Activated naive CD8-positive, alpha-beta T cell treated with anti-CD3 and anti-CD28 coated beads for 36 hours (primary cell): ENCODE results near the gene ZSWIM3. TPM values are rescaled to one million over a fixed set of nuclear protein-coding genes. Genes with fewer than 3 reads are reported as not detected.

Experiments used
- DNase-seq: peaks from one replicate; pipeline ENCODE4 v3.0.0; 2021
- H3K27ac Mint-ChIP-seq: one replicate; pipeline ENCODE4 v1.8.0; 2022; ENCODE audit warnings: mild to moderate bottlenecking, moderate library complexity, mixed read lengths
- H3K27me3 Mint-ChIP-seq: one replicate; pipeline ENCODE4 v1.8.0; 2022; ENCODE audit warnings: mild to moderate bottlenecking, mixed read lengths
- H3K36me3 Mint-ChIP-seq: one replicate; pipeline ENCODE4 v1.8.0; 2021; ENCODE audit warnings: mild to moderate bottlenecking, mixed read lengths
- H3K4me1 Mint-ChIP-seq: one replicate; pipeline ENCODE4 v1.8.0; 2021; ENCODE audit warnings: mixed read lengths
- H3K4me3 Mint-ChIP-seq: one replicate; pipeline ENCODE4 v1.8.0; 2022; ENCODE audit warnings: mild to moderate bottlenecking, moderate library complexity, mixed read lengths
- H3K9me3 Mint-ChIP-seq: one replicate; pipeline ENCODE4 v1.8.0; 2022; ENCODE audit warnings: mixed read lengths
- total RNA-seq, 2 experiments: library from RNA; stranded (reverse); gene quantifications; one replicate each; pipeline ENCODE4 v1.2.3, GENCODE V29; 2021

The ZSWIM3 gene
- 1 to 10 TPM; 3.5 to 3.8 TPM for total RNA-seq

DNA sequence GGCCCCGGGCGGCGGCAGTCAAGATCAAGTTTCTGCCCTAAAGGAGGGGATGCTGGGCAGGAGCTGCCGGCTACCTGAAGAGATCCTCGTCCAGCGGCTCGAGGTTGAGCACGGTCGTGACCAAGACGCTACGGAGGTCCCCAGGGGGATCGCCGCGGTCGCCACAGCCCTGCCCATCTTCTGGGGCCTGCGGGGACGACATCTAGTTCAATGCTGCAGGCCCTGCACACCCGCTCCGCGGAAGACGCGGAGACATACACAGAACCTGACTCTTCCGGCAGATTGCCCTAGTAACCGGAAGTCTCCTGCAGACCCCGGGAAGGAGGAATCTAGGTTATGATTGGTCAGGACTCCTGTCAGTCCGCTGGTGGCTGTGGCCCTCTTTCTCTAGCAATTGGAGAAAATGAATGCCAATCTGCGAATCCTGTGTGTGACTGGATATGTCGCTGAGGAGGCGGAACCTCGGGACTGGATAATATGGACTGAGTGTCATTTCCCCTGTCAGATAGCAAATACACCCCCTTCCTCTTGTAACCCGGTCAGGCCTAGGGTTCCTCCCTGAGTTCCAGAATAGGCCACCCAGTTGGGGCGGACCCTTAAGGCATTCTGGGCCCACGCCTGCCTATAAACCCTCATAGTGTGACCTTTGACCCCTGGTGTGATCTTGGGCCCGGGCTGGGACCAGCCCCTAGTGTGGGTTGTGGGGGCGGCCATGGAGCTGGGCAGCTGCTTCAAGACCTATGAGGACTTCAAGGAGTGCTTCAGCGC lies at the start of gene ZSWIM3, which contains the start of gene ACOT8:
ZSWIM3 (plus strand) TSS at position 501 of the 768 bp plus-strand sequence; CDS start at position 713, 212 bp downstream.
ACOT8 (minus strand) TSS at position 279 of the 768 bp plus-strand sequence; CDS start at position 202, 77 bp downstream.
- DNase-seq: peak; percentile 91
- peaks cover 6% of the 10 kb centered on the region for H3K36me3 Mint-ChIP-seq
- no peaks in the 10 kb centered on the region for H3K27me3 Mint-ChIP-seq
- no peaks in the 10 kb centered on the region for H3K9me3 Mint-ChIP-seq
- H3K27ac Mint-ChIP-seq: peak within 1 kb of the TSS; percentile 98
- peak within 1 kb of the TSS; percentile 96 for H3K4me3 Mint-ChIP-seq
- H3K4me1 Mint-ChIP-seq: peaks cover 42% of the 10 kb centered on the region

DNA sequence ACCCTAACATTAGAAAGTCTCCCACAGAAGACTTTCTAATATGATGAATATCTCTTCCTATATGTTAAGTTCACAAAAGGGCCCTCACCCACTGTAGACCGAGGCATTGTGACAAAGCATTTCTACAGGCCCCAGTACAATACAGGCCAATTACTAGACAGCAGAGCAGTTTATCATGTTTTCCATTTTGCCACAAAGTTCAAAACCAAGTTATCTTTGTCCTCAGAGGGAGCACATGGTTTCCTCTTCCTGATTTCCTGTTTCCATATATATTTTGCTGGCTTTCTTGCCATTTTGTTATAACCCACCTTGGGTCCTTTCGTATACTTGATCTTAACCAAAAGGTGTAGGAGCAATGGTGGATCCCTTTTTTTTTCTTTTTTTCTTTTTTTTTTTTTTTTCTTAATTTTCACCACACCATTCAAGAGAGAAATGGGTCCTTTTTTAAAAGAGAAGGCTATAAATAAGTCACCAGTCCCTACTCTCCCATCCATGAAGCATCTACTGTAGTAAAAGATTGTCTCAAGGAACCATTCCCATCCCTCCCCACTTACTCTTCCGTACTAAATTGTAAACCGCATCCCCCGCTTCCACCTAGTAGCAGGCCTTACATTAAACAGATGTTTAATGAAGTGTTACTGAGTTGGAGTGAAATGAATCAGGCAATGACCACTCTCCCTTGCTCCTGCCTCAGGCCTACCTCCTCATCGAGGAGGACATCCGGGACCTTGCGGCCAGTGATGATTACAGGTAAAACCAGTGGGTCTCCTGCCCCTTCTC lies 47.0 kb upstream of the ZSWIM3 start:
- Mint-ChIP-seq H3K9me3 (no peaks in the 10 kb centered on the region), H3K27me3 (no peaks in the 10 kb centered on the region), H3K4me3 (no peak overlapping the region), H3K27ac (peak overlapping the region; percentile 13), H3K4me1 (peaks cover 10% of the 10 kb centered on the region), H3K36me3 (peaks cover 43% of the 10 kb centered on the region)
- DNase-seq: no peak

DNA sequence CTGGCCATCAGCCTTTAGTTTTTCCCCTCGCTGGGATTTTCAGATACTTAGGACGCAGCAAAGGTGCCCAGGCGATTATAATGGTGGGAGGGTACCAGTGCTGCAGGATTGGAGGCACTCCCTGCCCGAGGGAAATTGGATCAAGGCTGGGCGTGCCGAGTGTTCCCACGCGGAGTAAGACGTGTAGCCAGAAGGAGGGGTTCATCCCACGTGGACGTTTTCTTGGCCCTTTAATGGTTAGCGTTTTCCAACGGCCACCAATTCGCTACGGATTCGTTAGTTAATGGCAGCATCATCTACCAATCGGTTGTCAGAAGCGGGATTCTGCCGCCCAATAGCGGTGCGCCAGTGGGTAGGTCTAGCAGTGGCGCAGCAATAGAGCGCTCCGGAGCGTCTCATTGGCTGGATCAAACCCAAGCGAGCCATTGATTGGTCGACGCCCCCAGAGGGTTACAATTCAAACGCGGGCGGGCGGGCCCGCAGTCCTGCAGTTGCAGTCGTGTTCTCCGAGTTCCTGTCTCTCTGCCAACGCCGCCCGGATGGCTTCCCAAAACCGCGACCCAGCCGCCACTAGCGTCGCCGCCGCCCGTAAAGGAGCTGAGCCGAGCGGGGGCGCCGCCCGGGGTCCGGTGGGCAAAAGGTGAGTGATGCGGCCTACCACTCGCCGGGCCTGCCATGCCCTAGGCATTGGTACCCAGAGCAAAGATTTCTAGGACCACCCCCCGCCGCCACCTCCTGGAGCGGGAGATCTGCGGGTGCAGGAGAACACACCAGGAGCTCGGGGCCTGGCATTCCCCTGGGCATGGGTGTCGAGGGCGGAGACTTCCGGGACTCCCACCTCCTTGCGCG lies 45.0 kb upstream of the ZSWIM3 start, which contains the start of gene UBE2C:
UBE2C (plus strand) TSS at position 488 of the 849 bp plus-strand sequence; CDS start at position 540, 52 bp downstream.
- Mint-ChIP-seq H3K27me3 (no peaks in the 10 kb centered on the region), H3K4me1 (peaks cover 13% of the 10 kb centered on the region), H3K4me3 (peak within 1 kb of the TSS; percentile 98), H3K36me3 (peaks cover 50% of the 10 kb centered on the region), H3K27ac (peak within 1 kb of the TSS; percentile 90), H3K9me3 (no peaks in the 10 kb centered on the region)
- DNase-seq: peak; percentile 95

- no peak for DNase-seq
- Mint-ChIP-seq H3K36me3 (peaks cover 46% of the 10 kb centered on the region), H3K4me1 (peaks cover 13% of the 10 kb centered on the region), H3K27ac (peak overlapping the region; percentile 90), H3K9me3 (no peaks in the 10 kb centered on the region), H3K4me3 (peak overlapping the region; percentile 98), H3K27me3 (no peaks in the 10 kb centered on the region)
Measured at GRCh38 chr20:45813006-45813340, 44.4 kb upstream of the ZSWIM3 start.

DNA sequence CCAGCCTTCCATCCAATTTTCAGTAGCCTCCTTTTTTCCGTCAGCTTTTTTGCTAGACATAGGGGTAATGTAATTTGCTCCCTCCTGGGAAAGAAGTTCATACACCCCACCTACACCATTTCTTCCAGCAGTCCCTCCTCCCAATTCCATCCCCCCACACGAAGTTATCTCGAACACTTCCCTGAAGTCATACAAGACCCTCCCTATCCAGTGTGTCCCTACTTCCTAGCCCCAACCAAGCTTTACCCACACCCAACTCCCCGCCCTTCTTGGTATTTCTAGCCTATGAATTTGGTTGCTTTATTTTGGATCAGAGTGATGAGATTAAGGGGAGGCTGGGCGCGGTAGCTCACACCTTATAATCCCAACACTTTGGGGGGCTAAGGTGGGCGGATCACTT lies 43.9 kb upstream of the ZSWIM3 start:
- Mint-ChIP-seq H3K4me3 (peak overlapping the region; percentile 98), H3K9me3 (no peaks in the 10 kb centered on the region), H3K27ac (peak overlapping the region; percentile 90), H3K36me3 (peaks cover 46% of the 10 kb centered on the region), H3K27me3 (no peaks in the 10 kb centered on the region), H3K4me1 (peaks cover 13% of the 10 kb centered on the region)
- DNase-seq: no peak

DNA sequence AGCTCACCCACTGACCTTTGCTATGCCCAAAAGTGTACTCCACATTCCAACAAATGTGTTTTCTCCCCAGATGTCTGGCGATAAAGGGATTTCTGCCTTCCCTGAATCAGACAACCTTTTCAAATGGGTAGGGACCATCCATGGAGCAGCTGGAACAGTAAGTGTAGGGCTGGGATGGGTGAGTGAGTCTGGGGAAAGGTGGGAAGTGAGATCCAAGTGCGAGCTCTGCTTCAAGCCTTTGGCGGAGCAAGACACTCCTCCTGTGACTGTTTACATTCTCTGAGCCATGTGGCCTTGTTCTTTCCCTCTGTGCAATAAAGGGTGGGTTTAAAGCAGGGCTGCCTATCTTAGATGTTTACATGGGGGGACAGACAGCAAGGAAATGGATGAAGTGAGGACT lies 43.1 kb upstream of the ZSWIM3 start:
- Mint-ChIP-seq H3K4me1 (peaks cover 13% of the 10 kb centered on the region), H3K36me3 (peaks cover 46% of the 10 kb centered on the region), H3K9me3 (no peaks in the 10 kb centered on the region), H3K27me3 (no peaks in the 10 kb centered on the region), H3K4me3 (no peak overlapping the region), H3K27ac (no peak overlapping the region)
- DNase-seq: no peak

DNA sequence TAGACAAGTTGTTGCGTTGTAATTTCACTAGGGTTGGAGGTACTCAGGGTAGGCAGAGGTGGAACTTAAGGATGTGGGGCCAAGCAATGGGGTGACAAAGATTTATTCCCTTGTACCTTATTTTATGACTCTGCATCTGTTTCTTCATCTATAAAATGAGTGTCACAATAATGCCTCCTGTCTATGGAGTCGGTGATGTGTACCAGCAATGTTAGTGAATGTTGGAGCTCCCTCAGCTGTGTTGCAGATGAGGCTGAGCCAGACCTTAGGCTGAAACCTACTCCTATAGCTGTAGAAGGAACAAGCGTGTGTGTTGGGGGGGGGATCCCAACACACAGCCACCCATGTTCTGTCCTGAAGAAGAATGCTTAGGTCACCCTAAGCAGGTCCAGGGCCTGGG lies 40.5 kb upstream of the ZSWIM3 start:
- no peak for DNase-seq
- no peak overlapping the region for H3K4me3 Mint-ChIP-seq
- H3K27ac Mint-ChIP-seq: no peak overlapping the region
- peaks cover 6% of the 10 kb centered on the region for H3K27me3 Mint-ChIP-seq
- H3K4me1 Mint-ChIP-seq: peaks cover 10% of the 10 kb centered on the region
- H3K36me3 Mint-ChIP-seq: peaks cover 35% of the 10 kb centered on the region
- H3K9me3 Mint-ChIP-seq: no peaks in the 10 kb centered on the region

DNA sequence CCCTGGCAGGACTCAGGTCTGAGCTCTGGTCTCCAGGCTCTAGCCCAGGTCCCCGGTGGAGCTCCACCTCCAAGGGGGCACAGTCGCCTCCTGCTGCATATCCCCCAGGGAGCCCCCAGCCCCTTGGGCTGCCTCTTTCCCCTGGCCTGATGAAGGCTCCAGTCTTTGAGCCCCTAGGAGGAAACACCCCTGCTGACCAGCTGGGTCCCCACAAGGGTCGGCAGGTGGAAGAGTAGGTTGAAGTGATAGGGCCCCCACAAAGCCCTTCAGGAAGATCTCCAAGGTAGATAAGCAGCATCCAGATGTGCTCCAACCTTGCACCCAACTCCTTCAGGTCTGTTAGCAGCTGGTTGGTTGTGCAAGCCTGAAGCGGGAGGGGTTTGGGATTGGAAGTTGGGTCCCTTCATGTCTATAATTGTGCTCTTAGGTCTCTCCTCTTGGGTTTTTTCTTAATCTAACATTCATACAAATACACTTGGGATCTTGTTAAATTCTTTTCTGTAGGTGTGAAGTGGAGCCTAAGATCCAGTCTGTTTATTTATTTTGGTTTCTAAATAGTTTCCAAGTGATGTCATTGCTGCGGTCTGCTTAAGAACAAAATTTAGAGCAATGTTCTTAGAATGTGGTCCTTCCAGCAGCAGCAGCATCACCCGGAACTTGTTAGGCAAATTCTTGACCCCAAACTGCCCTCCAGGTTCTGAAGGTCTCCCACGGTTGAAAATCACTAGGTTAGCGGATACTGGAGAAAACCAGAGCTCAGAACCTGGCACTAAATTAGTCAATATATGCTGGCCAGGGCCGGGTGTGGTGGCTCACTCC lies 39.8 kb upstream of the ZSWIM3 start:
- no peak overlapping the region for H3K27ac Mint-ChIP-seq
- H3K9me3 Mint-ChIP-seq: no peaks in the 10 kb centered on the region
- DNase-seq: no peak
- H3K4me1 Mint-ChIP-seq: peaks cover 11% of the 10 kb centered on the region
- H3K27me3 Mint-ChIP-seq: peaks cover 12% of the 10 kb centered on the region
- no peak overlapping the region for H3K4me3 Mint-ChIP-seq
- H3K36me3 Mint-ChIP-seq: peaks cover 30% of the 10 kb centered on the region

- Mint-ChIP-seq H3K4me3 (no peak overlapping the region), H3K9me3 (no peaks in the 10 kb centered on the region), H3K27ac (no peak overlapping the region), H3K36me3 (peaks cover 24% of the 10 kb centered on the region), H3K27me3 (peaks cover 19% of the 10 kb centered on the region), H3K4me1 (peaks cover 15% of the 10 kb centered on the region)
- DNase-seq: no peak
Measured at GRCh38 chr20:45818239-45818638, 39.2 kb upstream of the ZSWIM3 start.

GRCh38 chr20:45819466-45819865 lies 37.9 kb upstream of the ZSWIM3 start:
- DNase-seq: no peak
- Mint-ChIP-seq H3K36me3 (peaks cover 14% of the 10 kb centered on the region), H3K27ac (no peak overlapping the region), H3K27me3 (peaks cover 31% of the 10 kb centered on the region), H3K4me3 (no peak overlapping the region), H3K4me1 (peaks cover 16% of the 10 kb centered on the region), H3K9me3 (no peaks in the 10 kb centered on the region)

GRCh38 chr20:45821947-45822346 lies 35.5 kb upstream of the ZSWIM3 start:
- peaks cover 12% of the 10 kb centered on the region for H3K4me1 Mint-ChIP-seq
- peaks cover 1% of the 10 kb centered on the region for H3K36me3 Mint-ChIP-seq
- no peak overlapping the region for H3K4me3 Mint-ChIP-seq
- H3K27me3 Mint-ChIP-seq: peaks cover 36% of the 10 kb centered on the region
- DNase-seq: no peak
- no peak overlapping the region for H3K27ac Mint-ChIP-seq
- H3K9me3 Mint-ChIP-seq: no peaks in the 10 kb centered on the region

DNA sequence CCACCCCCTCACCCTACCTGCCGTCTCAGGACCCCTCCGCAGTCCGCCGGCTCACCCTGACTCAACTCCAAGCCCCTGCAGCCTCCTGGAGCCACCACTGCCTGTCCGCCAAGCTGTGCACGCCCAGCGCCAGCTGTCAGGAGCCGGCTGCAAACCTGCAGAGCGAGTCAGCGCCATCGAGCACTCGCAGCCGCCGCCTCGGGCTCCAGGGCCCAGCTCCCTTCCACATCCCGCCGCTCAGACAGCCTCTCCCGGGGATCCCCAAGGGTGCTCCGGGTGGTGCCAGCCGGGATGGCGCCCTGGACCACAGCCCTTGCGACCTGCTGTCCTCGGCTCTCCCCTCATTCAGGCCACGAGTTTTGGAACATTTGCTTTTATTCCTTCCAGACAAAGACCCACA lies 34.6 kb upstream of the ZSWIM3 start:
- Mint-ChIP-seq H3K27ac (no peak overlapping the region), H3K36me3 (no peaks in the 10 kb centered on the region), H3K27me3 (peaks cover 36% of the 10 kb centered on the region), H3K4me3 (no peak overlapping the region), H3K9me3 (no peaks in the 10 kb centered on the region), H3K4me1 (peaks cover 12% of the 10 kb centered on the region)
- peak; percentile 15 for DNase-seq

GRCh38 chr20:45823949-45824835 lies 33.2 kb upstream of the ZSWIM3 start:
- Mint-ChIP-seq H3K9me3 (no peaks in the 10 kb centered on the region), H3K27me3 (peaks cover 36% of the 10 kb centered on the region), H3K4me1 (peaks cover 12% of the 10 kb centered on the region), H3K4me3 (peak overlapping the region; percentile 49), H3K36me3 (no peaks in the 10 kb centered on the region), H3K27ac (peak overlapping the region; percentile 41)
- peak; percentile 62 for DNase-seq
